Breast epithelium (tissue), 3 donors: Measurements from ENCODE around the gene NAPB.

ENCODE experiments used
- POLR2AphosphoS5 ChIP-seq, 3 donors: sonication (generic); formaldehyde crosslinking; IDR thresholded peaks; one replicate each; pipeline ENCODE4 v1.6.1; 2017; ENCODE audit warnings: antibody characterized with exemption in 3 of 3
- TF ChIP-seq, protein P1 (sequence below), 3 donors: fragments of 450-650 bp; IDR thresholded peaks; one replicate each; pipeline ENCODE4 v1.5.1; 2016 to 2017; ENCODE audit warnings: antibody characterized with exemption in 3 of 3, mild to moderate bottlenecking in 3 of 3, moderate library complexity in 3 of 3

DNA sequence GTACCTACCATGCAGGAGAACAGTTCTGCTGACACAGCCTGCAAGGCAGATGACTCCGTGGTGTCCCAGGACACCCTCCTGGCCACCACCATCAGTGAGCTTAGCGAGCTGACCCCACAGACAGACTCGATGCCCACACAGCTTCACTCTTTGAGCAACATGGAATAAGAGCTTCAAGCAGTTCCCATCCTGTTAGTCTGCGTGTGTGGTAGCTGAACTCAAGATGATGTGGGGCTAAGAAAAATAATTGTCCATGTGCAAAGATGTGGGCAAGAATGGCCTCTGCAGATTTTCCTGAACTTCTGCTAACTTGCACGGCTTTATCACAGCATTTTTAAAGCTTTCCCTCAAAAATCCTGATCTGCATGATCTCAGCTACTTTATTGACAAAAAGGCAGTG is 51.0 kb downstream of the NAPB start:
- no peak for TF ChIP-seq POLR2AphosphoS5 (IDR thresholded peaks at IDR 0.05)
- TF ChIP-seq, protein P1, sequence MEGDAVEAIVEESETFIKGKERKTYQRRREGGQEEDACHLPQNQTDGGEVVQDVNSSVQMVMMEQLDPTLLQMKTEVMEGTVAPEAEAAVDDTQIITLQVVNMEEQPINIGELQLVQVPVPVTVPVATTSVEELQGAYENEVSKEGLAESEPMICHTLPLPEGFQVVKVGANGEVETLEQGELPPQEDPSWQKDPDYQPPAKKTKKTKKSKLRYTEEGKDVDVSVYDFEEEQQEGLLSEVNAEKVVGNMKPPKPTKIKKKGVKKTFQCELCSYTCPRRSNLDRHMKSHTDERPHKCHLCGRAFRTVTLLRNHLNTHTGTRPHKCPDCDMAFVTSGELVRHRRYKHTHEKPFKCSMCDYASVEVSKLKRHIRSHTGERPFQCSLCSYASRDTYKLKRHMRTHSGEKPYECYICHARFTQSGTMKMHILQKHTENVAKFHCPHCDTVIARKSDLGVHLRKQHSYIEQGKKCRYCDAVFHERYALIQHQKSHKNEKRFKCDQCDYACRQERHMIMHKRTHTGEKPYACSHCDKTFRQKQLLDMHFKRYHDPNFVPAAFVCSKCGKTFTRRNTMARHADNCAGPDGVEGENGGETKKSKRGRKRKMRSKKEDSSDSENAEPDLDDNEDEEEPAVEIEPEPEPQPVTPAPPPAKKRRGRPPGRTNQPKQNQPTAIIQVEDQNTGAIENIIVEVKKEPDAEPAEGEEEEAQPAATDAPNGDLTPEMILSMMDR (IDR thresholded peaks at IDR 0.05): no peak
